ENCODE results near the gene IL11RA.

IL11RA gene

DNA sequence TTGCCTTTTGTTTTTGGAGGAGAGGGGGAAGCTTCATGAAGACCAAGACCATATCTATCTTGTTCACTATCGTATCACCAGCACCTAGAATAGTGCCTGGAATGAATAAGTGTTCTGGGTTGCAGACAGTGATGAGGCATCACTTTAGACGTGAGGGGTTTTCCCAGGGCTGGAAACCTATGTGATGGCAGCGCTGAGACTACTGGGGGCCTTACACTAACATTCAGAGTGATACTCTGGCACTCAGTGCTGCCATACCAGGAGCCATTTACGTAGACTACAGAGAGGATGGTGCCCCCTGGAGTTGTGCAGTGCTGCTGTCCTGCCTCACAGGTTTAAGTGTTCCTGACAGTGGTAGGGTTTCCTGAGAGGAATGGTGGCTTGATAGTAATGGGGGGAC, 32.2 kb downstream of the IL11RA start:
- ChIA-PET CTCF (interaction anchor here (0.7 to 1.0 kb wide), 2 partner anchors 9 to 19 kb away, joined by 3 to 4 read pairs; no protein-coding TSS in a partner anchor), POLR2A (no interaction called here)
- TF ChIP-seq, protein P1, sequence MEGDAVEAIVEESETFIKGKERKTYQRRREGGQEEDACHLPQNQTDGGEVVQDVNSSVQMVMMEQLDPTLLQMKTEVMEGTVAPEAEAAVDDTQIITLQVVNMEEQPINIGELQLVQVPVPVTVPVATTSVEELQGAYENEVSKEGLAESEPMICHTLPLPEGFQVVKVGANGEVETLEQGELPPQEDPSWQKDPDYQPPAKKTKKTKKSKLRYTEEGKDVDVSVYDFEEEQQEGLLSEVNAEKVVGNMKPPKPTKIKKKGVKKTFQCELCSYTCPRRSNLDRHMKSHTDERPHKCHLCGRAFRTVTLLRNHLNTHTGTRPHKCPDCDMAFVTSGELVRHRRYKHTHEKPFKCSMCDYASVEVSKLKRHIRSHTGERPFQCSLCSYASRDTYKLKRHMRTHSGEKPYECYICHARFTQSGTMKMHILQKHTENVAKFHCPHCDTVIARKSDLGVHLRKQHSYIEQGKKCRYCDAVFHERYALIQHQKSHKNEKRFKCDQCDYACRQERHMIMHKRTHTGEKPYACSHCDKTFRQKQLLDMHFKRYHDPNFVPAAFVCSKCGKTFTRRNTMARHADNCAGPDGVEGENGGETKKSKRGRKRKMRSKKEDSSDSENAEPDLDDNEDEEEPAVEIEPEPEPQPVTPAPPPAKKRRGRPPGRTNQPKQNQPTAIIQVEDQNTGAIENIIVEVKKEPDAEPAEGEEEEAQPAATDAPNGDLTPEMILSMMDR (IDR thresholded peaks at IDR 0.05; ENCODE audit: control extremely low read depth, extremely low read depth, low read depth, missing control alignments): no peak
- DNase-seq (ENCODE audit: extremely low spot score): no peak

- POLR2A ChIA-PET: no interaction called here
- no peak for DNase-seq (ENCODE audit: extremely low spot score)
- CTCF ChIA-PET: interaction anchor here (1.5 to 3.8 kb wide), 2 partner anchors 10 to 18 kb away, joined by 6 to 17 read pairs; no protein-coding TSS in a partner anchor
Observed at GRCh38 chr9:34684816-34685215, 32.8 kb downstream of the IL11RA start.

GRCh38 chr9:34685591-34685990, 33.6 kb downstream of the IL11RA start:
- DNase-seq (ENCODE audit: extremely low spot score): no peak
- ChIA-PET CTCF (interaction anchor here (1.4 to 3.8 kb wide), 4 partner anchors 10 to 17 kb away, joined by 6 to 17 read pairs (median 8); no protein-coding TSS in a partner anchor), POLR2A (no interaction called here)
- TF ChIP-seq, protein P1 (IDR thresholded peaks at IDR 0.05; ENCODE audit: control extremely low read depth, extremely low read depth, low read depth, missing control alignments): no peak

More at GRCh38 chr9:34684816-34685215, 32.8 kb downstream of the IL11RA start:
- TF ChIP-seq, protein P1 (IDR thresholded peaks at IDR 0.05; ENCODE audit: control extremely low read depth, extremely low read depth, low read depth, missing control alignments): no peak

DNA sequence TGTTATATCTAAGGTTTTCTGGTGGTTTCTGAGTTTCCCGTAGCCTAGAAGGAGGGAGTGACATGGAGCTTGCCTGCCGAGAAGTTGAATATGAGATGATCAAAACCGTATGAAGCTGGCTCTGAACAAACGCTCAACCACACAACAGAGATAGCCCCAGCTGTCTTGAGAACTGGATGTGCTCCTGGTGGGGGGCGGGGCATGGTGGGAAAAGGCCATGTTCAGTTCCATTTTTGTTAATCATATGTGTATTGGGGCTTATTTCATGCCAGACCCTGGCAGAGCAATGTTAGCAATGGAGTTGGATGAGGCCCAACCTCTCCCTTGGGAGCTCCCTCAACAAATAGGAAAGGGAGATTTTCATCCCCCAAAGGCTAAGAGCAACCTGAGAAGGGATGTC, 34.2 kb downstream of the IL11RA start:
- ChIA-PET POLR2A (no interaction called here), CTCF (interaction anchor here (1.2 to 3.8 kb wide), 6 partner anchors 9 to 17 kb away, joined by 4 to 17 read pairs (median 8); no protein-coding TSS in a partner anchor)
- TF ChIP-seq, protein P1 (IDR thresholded peaks at IDR 0.05; ENCODE audit: control extremely low read depth, extremely low read depth, low read depth, missing control alignments): no peak
- no peak for DNase-seq (ENCODE audit: extremely low spot score)

GRCh38 chr9:34686732-34687131, 34.7 kb downstream of the IL11RA start:
- TF ChIP-seq, protein P1 (IDR thresholded peaks at IDR 0.05; ENCODE audit: control extremely low read depth, extremely low read depth, low read depth, missing control alignments): no peak
- POLR2A ChIA-PET: no interaction called here
- DNase-seq (ENCODE audit: extremely low spot score): no peak
- CTCF ChIA-PET: interaction anchor here (1.2 to 3.8 kb wide), 5 partner anchors 11 to 16 kb away, joined by 4 to 17 read pairs (median 8); no protein-coding TSS in a partner anchor

DNA sequence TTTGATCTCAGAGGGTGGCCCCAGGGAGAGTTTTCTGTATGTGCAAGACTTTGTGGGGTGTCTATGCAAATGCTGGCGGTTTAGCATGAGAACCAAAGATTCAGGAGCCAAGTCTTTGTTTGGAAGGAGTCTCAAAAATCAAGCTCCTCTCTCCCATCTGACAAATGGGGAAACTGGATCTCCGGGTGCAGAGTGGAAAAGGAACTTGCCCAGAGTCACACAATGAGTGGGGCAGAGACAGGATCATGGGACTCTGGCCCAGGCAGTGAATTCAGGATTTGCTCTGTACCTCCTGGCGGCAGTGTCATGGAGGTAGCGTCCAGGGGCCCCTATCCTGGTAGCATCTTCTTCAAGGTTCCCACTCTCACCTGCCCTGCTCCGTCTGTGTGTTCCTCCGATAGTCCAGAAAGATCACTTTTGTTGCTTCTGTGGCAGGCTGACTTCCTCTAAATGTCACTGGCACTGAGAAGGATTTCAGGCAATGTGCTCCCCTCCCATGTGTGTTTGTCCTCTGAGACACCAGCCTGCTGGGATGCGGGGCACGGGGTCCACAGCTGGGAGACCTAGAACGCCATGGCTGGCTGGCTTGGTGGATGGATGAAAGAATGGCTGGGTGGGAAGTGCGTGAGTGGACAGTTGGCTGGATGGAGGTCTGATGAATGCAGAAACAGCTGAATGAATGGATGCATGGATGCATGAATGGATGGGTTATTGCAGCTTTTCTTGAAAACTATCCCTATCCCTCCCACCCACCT, 35.5 kb downstream of the IL11RA start:
- ChIA-PET CTCF (interaction anchor here (1.2 to 3.8 kb wide), 5 partner anchors 11 to 15 kb away, joined by 3 to 17 read pairs (median 8); no protein-coding TSS in a partner anchor), POLR2A (no interaction called here)
- TF ChIP-seq, protein P1 (IDR thresholded peaks at IDR 0.05; ENCODE audit: control extremely low read depth, extremely low read depth, low read depth, missing control alignments): no peak
- no peak for DNase-seq (ENCODE audit: extremely low spot score)
